Small intestine (tissue), 7 donors: ENCODE results near the gene RPL36. TPM values are rescaled to one million over a fixed set of nuclear protein-coding genes. Genes with fewer than 3 reads are reported as not detected.
"Not testable (repeated sequence)": the region's sequence is repeated elsewhere in the genome, so short reads cannot be mapped to it uniquely, and the experiment has no call there.

Source experiments
- DNase-seq, 2 donors: peaks; one replicate each; pipeline versions ENCODE4 v3.0.0 to v3.0.0-alpha.2; 2013
- FAIRE-seq: peaks from 2 replicates; lab custom pipeline; 2012; peaks lifted over from hg19 to GRCh38; lab: Jason Lieb, UNC
- H3K27ac ChIP-seq, 3 donors: one replicate each; pipeline ENCODE4 v1.5.1; 2013; ENCODE audit warnings: low read length in 2 of 3, mild to moderate bottlenecking in 2 of 3, control low read depth in 1 of 3, inconsistent platforms in 1 of 3, low read depth in 1 of 3, moderate library complexity in 1 of 3
- H3K27me3 ChIP-seq, 3 donors: one replicate each; pipeline ENCODE4 v1.6.1; 2013; ENCODE audit warnings: low read length in 3 of 3, inconsistent platforms in 1 of 3; ENCODE audit not compliant: control insufficient read depth in 3 of 3, insufficient read depth in 3 of 3
- H3K36me3 ChIP-seq, 3 donors: one replicate each; pipeline ENCODE4 v1.6.1; 2013; ENCODE audit warnings: low read length in 3 of 3, inconsistent platforms in 1 of 3, low read depth in 1 of 3, mild to moderate bottlenecking in 1 of 3, moderate library complexity in 1 of 3; ENCODE audit not compliant: control insufficient read depth in 3 of 3, insufficient read depth in 2 of 3
- H3K4me1 ChIP-seq, 3 donors: one replicate each; pipeline ENCODE4 v1.6.1; 2013; ENCODE audit warnings: low read length in 2 of 3, inconsistent platforms in 1 of 3, low read depth in 1 of 3, mild to moderate bottlenecking in 1 of 3, moderate library complexity in 1 of 3; ENCODE audit not compliant: control insufficient read depth in 3 of 3, insufficient read depth in 2 of 3
- H3K4me3 ChIP-seq, 3 donors: one replicate each; pipeline ENCODE4 v1.5.1; 2013; ENCODE audit warnings: low read length in 3 of 3, control low read depth in 1 of 3, inconsistent platforms in 1 of 3, low read depth in 1 of 3, mild to moderate bottlenecking in 1 of 3, moderate library complexity in 1 of 3
- H3K9me3 ChIP-seq, 2 donors: one replicate each; pipeline ENCODE4 v1.6.1; 2013; ENCODE audit warnings: low read depth in 1 of 2, low read length in 1 of 2; ENCODE audit not compliant: control insufficient read depth in 2 of 2, insufficient read depth in 1 of 2
- WGBS, 3 donors: extraction: QIAGEN DNeasy Blood & Tissue Kit; methylation state at CpG; one replicate each; pipeline ENCODE4 v1.1.7; 2013; 5-methylcytosine and 5-hydroxymethylcytosine counted together
- polyA plus RNA-seq, 4 donors: library from polyadenylated mRNA; stranded (reverse) in 3 of 4; unstranded in 1 of 4; fragments of 200-250 nt in 3 of 4; fragments of 120-200 nt in 1 of 4; gene quantifications; one replicate each; pipeline versions ENCODE4 v1.2.1 to v1.2.3, GENCODE V29; 2013
- donor health status: healthy with polysubstance abuse.
- donor health status: control.
- donor health status: control.
- donor health status: Bipolar disorder and iron deficiency.
- donor health status: healthy.

Gene RPL36
- polyA plus RNA-seq, 4 donors = 945 to 1,946 (median 1,407) TPM

DNA sequence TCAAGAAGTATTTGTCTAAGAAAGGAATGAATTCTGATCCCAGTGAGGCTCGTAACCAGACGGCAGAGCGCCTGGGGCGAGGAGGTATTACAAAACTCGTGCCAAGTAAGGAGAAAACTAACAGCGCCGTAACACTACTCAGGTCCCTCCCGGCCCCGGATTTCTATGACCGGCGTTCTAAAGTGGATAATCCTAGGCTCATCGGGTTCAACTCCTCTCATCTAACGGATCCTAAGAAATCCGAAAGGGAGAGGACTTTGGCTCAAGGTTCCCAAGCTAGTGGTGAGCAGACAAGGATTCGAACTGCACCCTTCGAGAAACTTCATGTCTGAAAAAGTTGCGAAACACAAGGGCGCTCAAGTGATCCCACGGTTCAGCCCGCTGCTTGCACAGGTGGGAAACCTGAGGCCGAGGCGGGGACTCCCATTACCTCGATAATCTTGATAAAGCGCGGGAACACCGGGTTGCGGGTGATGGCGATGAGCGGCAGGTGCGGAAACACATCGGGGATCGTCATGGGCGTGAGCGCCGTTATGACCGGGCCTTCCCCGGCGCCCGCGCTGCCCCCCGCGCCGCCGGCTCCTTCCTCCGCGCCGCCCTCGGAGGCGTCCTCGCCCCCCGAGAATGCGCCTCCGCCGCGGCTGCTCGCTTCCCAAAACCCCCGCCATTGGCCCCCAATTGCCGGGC, 29.3 kb downstream of the RPL36 start:
- Histone ChIP-seq H3K36me3 (peaks cover 0 to 17% (median 2%) of the 10 kb centered on the region in 3 donors), H3K4me1 (peaks cover 2 to 15% (median 13%) of the 10 kb centered on the region in 3 donors), H3K4me3 (peak overlapping the region; percentile 87 to 99 (median 88)), H3K9me3 (no peaks in the 10 kb centered on the region), H3K27ac (peak overlapping the region; percentile 83 to 95 (median 91)), H3K27me3 (no peaks in the 10 kb centered on the region)
- peak; percentile 17 to 58 for DNase-seq
- no peak for FAIRE-seq
- WGBS, 3 donors = 0% methylated on average over 44 to 58 of the region's 58 CpGs

DNA sequence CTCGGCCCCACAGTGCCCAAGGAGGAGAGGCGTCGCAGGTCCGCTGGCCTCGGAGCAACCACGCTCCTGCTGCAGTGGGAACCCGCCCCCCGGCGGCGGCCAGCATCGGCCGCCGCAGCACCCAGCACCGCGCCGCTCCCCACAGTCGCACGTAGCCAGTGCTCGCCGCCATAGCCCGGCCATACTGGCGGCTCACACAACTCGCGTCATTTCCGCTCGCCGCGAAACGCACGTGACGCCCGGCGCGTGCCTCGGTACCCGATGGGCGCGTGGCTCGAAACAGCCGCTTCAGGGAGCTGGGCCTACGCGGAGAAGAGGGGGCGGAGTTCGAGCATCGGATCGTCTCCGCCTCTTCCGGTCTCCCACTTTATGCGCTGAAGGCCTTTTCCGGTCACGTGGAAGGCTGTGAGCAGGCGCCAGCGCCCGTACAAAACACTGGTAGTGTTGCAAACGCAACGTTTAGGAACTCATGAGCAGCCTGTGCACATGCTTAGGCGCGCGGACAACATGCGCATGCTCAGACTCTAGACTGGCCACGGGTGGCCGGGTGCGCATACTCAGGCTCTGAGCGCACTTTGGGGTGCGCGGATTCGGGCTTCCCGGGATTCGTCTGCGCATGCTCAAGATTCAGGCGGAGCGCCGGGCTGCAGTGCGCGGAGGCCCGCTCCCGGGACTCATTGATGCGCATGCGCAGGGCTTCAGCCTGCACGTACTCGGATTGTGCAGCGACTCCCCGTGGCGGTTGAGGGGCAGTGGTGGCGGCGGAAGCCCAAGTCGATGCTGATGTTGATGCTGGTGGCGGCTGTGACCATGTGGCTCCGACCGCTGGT, 30.1 kb downstream of the RPL36 start, which contains the start of the genes CATSPERD and LONP1:
TSS of gene CATSPERD (plus strand) at position 677 of the 830 bp plus-strand sequence. CDS start at position 778, 101 bp downstream.
TSS of gene LONP1 (minus strand) at position 186 of the 830 bp plus-strand sequence. CDS start at position 172, 14 bp downstream.
- Histone ChIP-seq H3K27me3 (no peaks in the 10 kb centered on the region), H3K9me3 (no peaks in the 10 kb centered on the region), H3K4me3 (peak within 1 kb of the TSS; percentile 87 to 99 (median 88)), H3K27ac (peak within 1 kb of the TSS; percentile 91 to 95 (median 93)), H3K4me1 (peaks cover 2 to 15% (median 13%) of the 10 kb centered on the region in 3 donors), H3K36me3 (peaks cover 0 to 13% (median 2%) of the 10 kb centered on the region in 3 donors)
- no peak for FAIRE-seq
- DNase-seq = peak; percentile 99 to 100
- WGBS, 3 donors = 0 to 1% (median 0%) methylated on average over 70 to 90 of the region's 90 CpGs

DNA sequence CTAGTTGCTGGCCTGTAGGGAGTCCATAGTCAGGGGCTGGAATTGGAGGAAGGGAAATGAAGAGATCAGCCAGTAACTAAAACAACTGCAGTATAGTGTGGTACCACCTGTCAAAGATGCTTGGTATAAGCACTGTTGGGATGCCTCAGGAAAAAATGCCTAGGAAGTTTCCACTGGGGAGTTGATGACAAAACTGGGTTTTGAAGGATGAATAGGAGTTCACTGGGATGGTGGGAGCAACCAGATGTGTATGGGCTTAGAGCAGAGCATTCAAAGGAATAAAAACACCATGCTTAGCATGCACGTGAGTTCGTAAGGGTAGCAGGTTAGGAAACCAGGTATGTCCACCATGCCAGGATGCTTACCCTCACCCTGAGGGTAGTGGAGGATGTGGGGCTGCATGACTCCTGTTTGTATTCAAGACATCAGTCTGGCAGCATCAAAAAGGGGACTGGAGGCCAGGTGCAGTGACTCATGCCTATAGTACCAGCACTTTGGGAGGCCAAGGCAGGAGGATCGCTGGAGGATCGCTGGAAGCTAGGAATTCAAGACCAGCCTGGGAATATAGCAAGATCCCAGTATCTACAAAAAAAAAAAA, 37.5 kb downstream of the RPL36 start:
- Histone ChIP-seq H3K9me3 (peaks cover 0 to 9% of the 10 kb centered on the region in 2 donors), H3K4me1 (no peaks in the 10 kb centered on the region), H3K27ac (no peak overlapping the region), H3K36me3 (no peaks in the 10 kb centered on the region), H3K4me3 (no peak overlapping the region), H3K27me3 (no peaks in the 10 kb centered on the region)
- WGBS, 3 donors = 86 to 97% (median 96%) methylated on average over 4 of the region's 4 CpGs
- FAIRE-seq (no peak), DNase-seq (no peak)

DNA sequence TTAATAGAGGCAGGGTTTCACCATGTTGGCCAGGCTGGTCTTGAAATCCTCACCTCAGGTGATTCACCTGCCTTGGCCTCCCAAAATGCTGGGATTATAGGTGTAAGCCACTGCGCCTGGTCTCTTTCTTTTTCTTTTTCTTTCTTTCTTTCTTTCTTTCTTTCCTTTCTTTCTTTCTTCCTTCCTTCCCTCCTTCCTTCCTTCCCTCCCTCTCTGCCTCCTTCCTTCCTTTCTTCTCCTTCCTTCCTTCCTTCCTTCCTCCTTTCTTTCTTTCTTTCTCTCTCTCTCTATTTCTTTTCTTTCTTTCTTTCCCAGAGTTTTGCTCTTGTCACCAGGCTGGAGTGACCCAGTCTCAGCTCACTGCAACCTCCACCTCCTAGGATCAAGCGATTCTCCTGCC, 43.1 kb downstream of the RPL36 start:
- DNase-seq, H3K36me3 ChIP-seq, FAIRE-seq, H3K27ac ChIP-seq, H3K27me3 ChIP-seq, H3K4me3 ChIP-seq, H3K9me3 ChIP-seq, H3K4me1 ChIP-seq: not testable (repeated sequence)
- WGBS, 3 donors = 84 to 89% (median 89%) methylated on average over 2 of the region's 2 CpGs

DNA sequence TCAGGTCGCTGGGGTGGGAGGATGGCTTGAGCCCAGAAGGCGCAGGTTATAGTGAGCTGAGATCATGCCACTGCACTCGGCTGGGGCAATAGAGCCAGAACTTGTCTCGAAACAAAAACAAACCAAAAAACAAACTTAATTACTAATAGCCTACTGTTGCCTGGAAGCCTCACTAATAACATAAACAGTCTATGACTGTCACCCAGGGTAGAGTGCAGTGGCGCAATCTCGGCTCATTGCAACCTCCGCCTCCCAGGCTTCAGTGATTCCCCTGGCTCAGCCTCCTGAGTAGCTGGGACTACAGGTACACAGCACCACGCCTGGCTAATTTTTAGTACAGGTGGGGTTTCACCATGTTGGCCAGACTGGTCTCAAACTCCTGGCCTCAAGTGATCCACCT, 48.3 kb downstream of the RPL36 start:
- Histone ChIP-seq H3K36me3 (no peaks in the 10 kb centered on the region), H3K4me3 (no peak overlapping the region), H3K27ac (no peak overlapping the region), H3K9me3 (no peaks in the 10 kb centered on the region), H3K27me3 (peaks cover 0 to 2% (median 0%) of the 10 kb centered on the region in 3 donors), H3K4me1 (no peaks in the 10 kb centered on the region)
- no peak for FAIRE-seq
- peak in 1 of 2 donors; percentile 6 for DNase-seq
- WGBS, 3 donors = 25 to 61% (median 55%) methylated on average over 8 of the region's 8 CpGs

Other genes with a start within 250 kb of the RPL36 start
- not detected for gene ZNRF4, start 234.9 kb upstream of the RPL36 start, polyA plus RNA-seq
- gene TINCR, start 122.3 kb upstream of the RPL36 start, polyA plus RNA-seq = 1 to 10 TPM in 1 of 4 donors, under 1 TPM in 3; 0.69 to 1.3 (median 0.75) TPM
- gene SAFB2, start 67.5 kb upstream of the RPL36 start, polyA plus RNA-seq = 10 to 100 TPM; 38.8 to 83.2 (median 79.3) TPM
- gene SAFB, start 67.2 kb upstream of the RPL36 start, polyA plus RNA-seq = 100 to 1,000 TPM in 1 of 4 donors, 10 to 100 TPM in 3; 44.0 to 105 (median 55.4) TPM
- 100 to 1,000 TPM in 2 of 4 donors, 10 to 100 TPM in 2; 41.9 to 134 (median 108) TPM for gene MICOS13, start 9.8 kb upstream of the RPL36 start, polyA plus RNA-seq
- 1 to 10 TPM; 4.5 to 6.0 (median 4.6) TPM for gene HSD11B1L, start 9.3 kb upstream of the RPL36 start, polyA plus RNA-seq
- gene LONP1, start 29.9 kb downstream of the RPL36 start, polyA plus RNA-seq = 10 to 100 TPM; 41.6 to 69.2 (median 51.5) TPM
- gene CATSPERD, start 30.3 kb downstream of the RPL36 start, polyA plus RNA-seq = not detected
- gene PRR22, start 94.5 kb downstream of the RPL36 start, polyA plus RNA-seq = 1 to 10 TPM; 5.1 to 9.7 (median 9.2) TPM
- gene DUS3L, start 100.9 kb downstream of the RPL36 start, polyA plus RNA-seq = 10 to 100 TPM; 31.8 to 43.8 (median 41.9) TPM
- gene NRTN, start 114.8 kb downstream of the RPL36 start, polyA plus RNA-seq = 1 to 10 TPM in 3 of 4 donors, not detected in 1; 1.1 to 3.0 (median 2.9) TPM
- gene FUT6, start 149.4 kb downstream of the RPL36 start, polyA plus RNA-seq = 10 to 100 TPM in 3 of 4 donors, 1 to 10 TPM in 1; 1.2 to 34.6 (median 23.2) TPM
- 100 to 1,000 TPM in 1 of 4 donors, 10 to 100 TPM in 2, under 1 TPM in 1; 0.72 to 114 (median 48.6) TPM for gene FUT3, start 161.2 kb downstream of the RPL36 start, polyA plus RNA-seq
- gene FUT5, start 180.2 kb downstream of the RPL36 start, polyA plus RNA-seq = not detected
- gene NDUFA11, start 213.5 kb downstream of the RPL36 start, polyA plus RNA-seq = 100 to 1,000 TPM; 187 to 576 (median 476) TPM
- gene VMAC, start 214.6 kb downstream of the RPL36 start, polyA plus RNA-seq = 1 to 10 TPM; 1.1 to 8.8 (median 2.7) TPM
- 10 to 100 TPM in 3 of 4 donors, 1 to 10 TPM in 1; 8.7 to 22.7 (median 15.4) TPM for gene CAPS, start 224.0 kb downstream of the RPL36 start, polyA plus RNA-seq